HepG2 (cell line): ENCODE measurements around the gene IAPP.
"Not testable (repeated sequence)": the region's sequence is repeated elsewhere in the genome, so short reads cannot be mapped to it uniquely, and the experiment has no call there.

Experiments
- ERF ChIP-seq: IDR thresholded peaks from 2 replicates; pipeline ENCODE4 v1.6.1; 2018; ENCODE audit warnings: missing biosample characterization, missing genetic modification reagents
- GABPB1 ChIP-seq: IDR thresholded peaks from 2 replicates; pipeline ENCODE4 v1.6.1; 2016; ENCODE audit warnings: mild to moderate bottlenecking, missing genetic modification reagents, moderate library complexity, missing compliant biosample characterization
- KDM1A ChIP-seq: IDR thresholded peaks from 2 replicates; pipeline ENCODE4 v1.6.1; 2016; ENCODE audit warnings: missing compliant biosample characterization
- RBFOX2 ChIP-seq: fragments of 200-400 bp; formaldehyde crosslinking; IDR thresholded peaks from 2 replicates; pipeline ENCODE4 v1.6.1; 2017; ENCODE audit warnings: low read depth, mild to moderate bottlenecking, low read length
- ZNF224 ChIP-seq: sonication (generic); formaldehyde crosslinking; IDR thresholded peaks from 2 replicates; pipeline ENCODE4 v1.5.0; 2020; ENCODE audit warnings: mild to moderate bottlenecking, missing genetic modification reagents
- ZNF572 ChIP-seq: sonication (generic); formaldehyde crosslinking; IDR thresholded peaks from 2 replicates; pipeline ENCODE4 v1.5.1; 2020; ENCODE audit warnings: mild to moderate bottlenecking, missing genetic modification reagents

DNA sequence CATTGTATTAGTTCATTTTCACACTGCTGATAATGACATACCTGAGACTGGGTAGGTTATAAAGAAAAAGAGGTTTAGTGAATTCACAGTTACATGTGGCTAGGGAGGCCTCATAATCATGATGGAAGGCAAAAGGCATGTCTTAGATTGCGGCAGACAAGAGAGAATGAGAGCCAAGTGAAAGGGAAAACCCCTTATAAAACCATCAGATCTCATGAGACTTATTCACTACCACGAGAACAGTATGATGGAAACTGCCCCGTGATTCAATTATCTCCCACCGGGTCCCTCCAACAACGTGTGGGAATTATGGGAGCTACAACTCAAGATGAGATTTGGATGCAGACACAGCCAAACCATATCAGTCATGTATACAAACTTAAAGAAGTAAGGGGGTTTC is 45.7 kb downstream of the IAPP start:
- TF ChIP-seq RBFOX2; ERF; KDM1A (CRISPR knock-in tag); ZNF572 (CRISPR knock-in tag); GABPB1; ZNF224 (CRISPR knock-in tag): not testable (repeated sequence)
